Epithelial cell of esophagus (primary cell): Measurements from ENCODE around the gene ZNF672.

ENCODE experiments used
- DNase-seq: peaks from one replicate; pipeline ENCODE4 v3.0.0; 2010; ENCODE audit warnings: low read depth
- H3K4me3 ChIP-seq: 2 replicates; pipeline ENCODE4 v1.5.1; 2011; ENCODE audit warnings: mild to moderate bottlenecking, low read length, control low read depth
- CTCF ChIP-seq: IDR thresholded peaks from 2 replicates; pipeline ENCODE4 v1.5.1; 2011; ENCODE audit warnings: low read depth, mild to moderate bottlenecking, low read length, control low read depth, inconsistent platforms; ENCODE audit not compliant: insufficient read depth; ENCODE audit errors: missing control alignments

ZNF672 gene

GRCh38 chr1:248843687-248844086, 5.7 kb downstream of the ZNF672 start:
- no peak overlapping the region for H3K4me3 ChIP-seq
- no peak for TF ChIP-seq CTCF
- no peak for DNase-seq

- TF ChIP-seq CTCF: no peak
- no peak for DNase-seq
- no peak overlapping the region for H3K4me3 ChIP-seq
These were observed 6.5 kb downstream of the ZNF672 start for GRCh38 chr1:248844526-248844925.

GRCh38 chr1:248847181-248847955, 9.3 kb downstream of the ZNF672 start:
- DNase-seq: no peak
- no peak overlapping the region for H3K4me3 ChIP-seq
- TF ChIP-seq CTCF: no peak

DNA sequence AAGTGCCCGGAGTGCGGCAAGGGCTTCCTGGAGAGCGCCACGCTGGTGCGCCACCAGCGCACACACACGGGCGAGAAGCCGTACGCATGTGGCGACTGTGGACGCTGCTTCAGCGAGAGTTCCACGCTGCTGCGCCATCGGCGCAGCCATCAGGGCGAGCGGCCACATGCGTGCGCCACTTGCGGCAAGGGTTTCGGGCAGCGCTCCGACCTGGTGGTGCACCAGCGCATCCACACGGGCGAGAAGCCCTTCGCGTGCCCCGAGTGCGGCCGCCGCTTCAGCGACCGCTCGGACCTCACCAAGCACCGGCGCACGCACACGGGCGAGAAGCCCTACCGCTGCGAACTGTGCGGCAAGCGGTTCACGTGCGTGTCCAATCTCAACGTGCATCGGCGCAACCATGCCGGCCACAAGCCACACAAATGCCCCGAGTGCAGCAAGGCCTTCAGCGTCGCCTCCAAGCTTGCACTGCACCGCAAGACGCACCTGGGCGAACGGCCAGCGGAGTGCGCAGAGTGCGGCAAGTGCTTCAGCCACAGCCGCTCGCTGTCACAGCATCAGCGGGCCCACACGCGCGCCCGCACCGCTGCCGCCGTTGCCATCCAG, 10.0 kb downstream of the ZNF672 start:
- no peak for DNase-seq
- no peak overlapping the region for H3K4me3 ChIP-seq
- no peak for TF ChIP-seq CTCF

- no peak for TF ChIP-seq CTCF
- H3K4me3 ChIP-seq: no peak overlapping the region
- DNase-seq: no peak
These were observed 10.6 kb downstream of the ZNF672 start for GRCh38 chr1:248848602-248849001.

DNA sequence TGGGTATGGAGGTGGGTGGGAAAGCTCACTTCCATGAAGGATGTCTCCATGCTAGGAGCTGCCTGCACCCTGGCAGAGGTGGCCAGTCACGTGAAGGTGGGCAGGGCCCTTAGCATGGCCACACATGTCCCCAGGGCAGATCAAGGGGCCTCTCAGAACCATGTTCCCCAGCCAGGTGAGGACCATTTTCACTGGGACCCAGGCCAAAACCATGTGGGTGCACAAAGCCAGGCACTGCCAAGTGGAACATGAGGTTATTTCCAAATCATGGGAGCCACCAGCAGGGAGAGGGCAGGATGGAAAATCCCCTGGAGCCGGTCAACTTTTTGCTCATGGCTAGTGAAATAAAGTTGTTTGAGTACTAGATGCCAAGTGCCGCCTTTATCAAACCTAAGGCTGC, 11.1 kb downstream of the ZNF672 start:
- no peak for TF ChIP-seq CTCF
- no peak for DNase-seq
- H3K4me3 ChIP-seq: no peak overlapping the region

- TF ChIP-seq CTCF: no peak
- no peak for DNase-seq
- no peak overlapping the region for H3K4me3 ChIP-seq
These were observed 11.6 kb downstream of the ZNF672 start for GRCh38 chr1:248849637-248850036.
